GM21786 (cell line): ENCODE results near the gene TWNK.
"Not testable (repeated sequence)": the region's sequence is repeated elsewhere in the genome, so short reads cannot be mapped to it uniquely, and the experiment has no call there.

Experiments used
- ATAC-seq: cut with Tn5 transposase; IDR thresholded peaks from one replicate; pipeline ENCODE4 v1.9.1; 2021; ENCODE audit not compliant: unreplicated experiment

The TWNK gene

DNA sequence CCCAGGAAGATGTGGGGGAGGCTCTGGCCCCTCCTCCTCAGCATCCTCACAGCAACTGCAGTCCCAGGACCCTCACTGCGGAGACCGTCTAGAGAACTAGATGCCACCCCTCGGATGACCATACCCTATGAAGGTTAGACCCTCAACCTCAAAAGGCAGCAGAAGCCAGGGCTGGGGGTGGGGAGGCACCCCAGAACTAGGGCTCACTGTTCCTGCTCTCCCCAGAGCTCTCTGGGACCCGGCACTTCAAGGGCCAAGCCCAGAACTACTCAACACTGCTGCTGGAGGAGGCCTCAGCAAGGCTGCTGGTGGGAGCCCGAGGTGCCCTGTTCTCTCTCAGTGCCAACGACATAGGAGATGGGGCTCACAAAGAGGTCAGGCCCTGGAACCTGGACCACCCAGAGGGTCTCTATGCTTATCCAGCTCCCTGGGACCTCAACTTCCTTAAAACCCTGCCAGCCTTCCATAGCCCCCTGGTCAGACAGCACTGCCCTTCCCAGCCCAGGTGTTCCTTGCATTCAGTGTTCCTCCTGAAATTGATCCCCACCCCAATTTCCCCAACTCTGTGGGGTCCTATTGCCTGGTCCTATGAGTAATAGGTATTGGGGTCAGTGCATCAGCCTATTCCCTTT is 14.3 kb upstream of the TWNK start:
- ATAC-seq: no peak

DNA sequence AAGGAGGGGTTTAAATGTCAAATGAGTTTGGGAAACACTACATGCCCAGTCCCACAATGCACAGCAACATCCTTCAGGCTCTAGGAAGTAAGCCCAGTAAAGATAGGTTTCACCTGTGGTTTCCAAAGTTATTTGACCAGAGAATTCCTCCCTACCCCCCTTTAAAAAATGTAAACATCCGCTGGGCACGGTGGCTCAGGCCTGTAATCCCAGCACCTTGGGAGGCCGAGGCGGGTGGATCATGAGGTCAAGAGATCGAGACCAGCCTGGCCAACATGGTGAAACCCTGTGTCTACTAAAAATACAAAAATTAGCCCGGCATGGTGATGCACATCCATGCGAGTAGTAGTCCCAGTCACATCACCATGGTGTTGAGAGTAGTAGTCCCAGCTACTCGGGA is 11.9 kb upstream of the TWNK start:
- ATAC-seq: not testable (repeated sequence)

- ATAC-seq: no peak
Observed at GRCh38 chr10:100976906-100977305, 10.4 kb upstream of the TWNK start.

- ATAC-seq: no peak
Observed at GRCh38 chr10:100977436-100977835, 9.9 kb upstream of the TWNK start.

GRCh38 chr10:100978121-100978900 is 9.0 kb upstream of the TWNK start:
- no peak for ATAC-seq

DNA sequence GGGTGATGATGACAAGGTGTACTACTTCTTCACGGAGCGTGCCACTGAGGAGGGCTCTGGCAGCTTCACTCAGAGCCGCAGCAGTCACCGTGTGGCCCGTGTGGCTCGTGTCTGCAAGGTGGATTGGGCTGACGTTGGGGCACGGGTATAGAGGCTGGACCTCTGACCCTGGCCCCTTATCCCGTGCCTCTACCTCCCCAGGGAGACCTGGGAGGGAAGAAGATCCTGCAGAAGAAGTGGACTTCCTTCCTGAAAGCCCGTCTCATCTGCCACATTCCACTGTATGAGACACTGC is 8.5 kb upstream of the TWNK start:
- no peak for ATAC-seq

GRCh38 chr10:100979791-100980272 is 7.5 kb upstream of the TWNK start:
- ATAC-seq: no peak

- no peak for ATAC-seq
Observed at GRCh38 chr10:100980311-100980710, 7.0 kb upstream of the TWNK start.

GRCh38 chr10:100980711-100981110 is 6.6 kb upstream of the TWNK start:
- ATAC-seq: no peak

- ATAC-seq: no peak
Observed at GRCh38 chr10:100981178-100981772, 6.1 kb upstream of the TWNK start.

DNA sequence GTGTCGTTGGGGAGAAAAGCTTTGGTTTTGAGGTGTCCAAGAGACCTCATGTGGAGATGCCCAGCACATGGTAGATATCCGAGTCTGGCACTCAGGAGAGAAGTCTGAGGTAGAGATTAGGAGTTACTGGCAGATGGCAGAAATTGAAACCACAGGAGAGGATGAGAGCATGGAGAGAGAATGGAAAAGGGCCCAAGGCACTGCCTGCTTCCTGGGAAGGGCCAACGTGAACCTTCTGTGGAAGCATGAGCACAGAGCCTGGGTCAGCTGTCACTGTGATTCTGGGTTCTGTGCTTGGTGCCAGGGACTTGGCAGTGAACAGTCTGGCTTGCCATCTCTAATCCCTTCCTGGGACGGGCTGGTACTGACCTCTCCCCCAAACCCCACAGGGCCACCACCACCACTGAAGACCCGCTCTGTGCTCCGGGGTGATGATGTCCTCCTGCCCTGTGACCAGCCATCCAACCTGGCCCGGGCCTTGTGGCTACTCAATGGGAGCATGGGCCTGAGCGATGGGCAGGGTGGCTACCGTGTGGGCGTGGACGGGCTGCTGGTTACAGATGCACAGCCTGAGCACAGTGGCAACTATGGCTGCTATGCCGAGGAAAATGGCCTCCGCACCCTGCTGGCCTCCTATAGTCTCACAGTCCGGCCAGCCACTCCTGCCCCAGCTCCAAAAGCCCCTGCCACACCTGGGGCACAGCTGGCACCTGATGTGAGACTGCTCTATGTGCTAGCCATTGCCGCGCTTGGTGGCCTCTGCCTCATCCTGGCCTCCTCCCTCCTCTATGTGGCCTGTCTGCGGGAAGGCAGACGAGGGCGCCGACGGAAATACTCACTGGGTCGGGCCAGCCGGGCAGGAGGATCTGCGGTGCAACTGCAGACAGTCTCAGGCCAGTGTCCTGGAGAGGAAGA is 4.2 kb upstream of the TWNK start:
- no peak for ATAC-seq

- no peak for ATAC-seq
Observed at GRCh38 chr10:100983868-100984671, 3.3 kb upstream of the TWNK start.

DNA sequence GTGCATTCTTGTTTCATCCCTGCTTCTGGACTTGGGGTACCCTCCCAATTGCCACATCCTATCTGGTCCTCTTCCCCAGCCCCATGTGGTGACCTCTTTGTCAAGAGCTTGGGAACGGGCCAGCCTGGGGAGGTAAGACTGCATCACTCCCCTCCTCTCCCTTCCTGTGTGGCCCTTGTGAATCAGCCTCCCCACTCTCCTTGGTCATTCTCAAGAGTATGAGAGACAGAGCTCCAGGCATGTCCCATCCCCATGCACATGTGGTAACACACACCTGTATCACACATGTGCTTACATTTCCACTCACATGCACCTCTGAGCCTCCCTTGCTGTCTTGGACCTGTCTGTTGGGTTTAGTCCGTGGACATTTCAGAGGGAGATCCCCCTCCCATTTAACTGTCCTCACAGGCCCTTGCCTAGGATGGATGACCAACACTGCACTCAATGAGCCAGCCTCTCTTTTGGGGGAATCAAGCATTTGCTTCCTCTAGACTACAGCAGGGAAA is 2.6 kb upstream of the TWNK start:
- ATAC-seq: no peak

DNA sequence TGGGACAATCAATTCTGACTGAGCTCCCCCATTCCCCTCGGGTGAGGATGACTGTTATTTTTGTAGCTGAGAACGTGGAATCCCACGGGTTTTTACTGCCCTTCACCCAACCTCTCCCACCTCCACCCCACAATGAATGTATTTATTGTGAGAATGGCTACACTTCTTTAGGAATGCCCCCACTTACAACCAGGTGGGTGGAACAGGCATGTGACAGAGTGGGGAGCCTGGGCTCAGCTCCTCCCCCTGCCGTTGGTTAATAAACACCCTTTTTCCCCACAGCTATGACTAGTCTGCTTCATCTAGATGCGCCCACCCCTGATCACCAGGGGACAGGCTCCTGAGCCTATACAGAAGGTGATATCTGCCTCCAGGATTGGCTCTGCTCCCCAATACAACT is 2.0 kb upstream of the TWNK start:
- no peak for ATAC-seq

DNA sequence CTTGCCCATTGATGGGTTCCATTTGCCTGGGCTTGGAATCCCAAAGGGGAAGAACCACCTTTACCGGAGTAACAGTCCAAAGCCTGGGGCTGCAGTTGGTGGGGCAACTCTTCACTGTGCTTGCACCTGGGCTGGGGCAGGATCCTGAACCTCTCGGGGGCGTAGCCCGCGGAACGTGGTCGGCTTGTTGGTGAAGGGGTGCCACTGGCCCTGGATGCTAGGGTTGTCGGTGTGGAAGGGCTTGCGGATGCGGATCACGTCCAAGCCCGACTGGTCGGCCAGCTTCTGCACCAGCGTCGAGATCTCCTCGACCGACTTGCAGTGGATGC is 756 bp upstream of the TWNK start:
- ATAC-seq: no peak

GRCh38 chr10:100987685-100988049 is 324 bp downstream of the TWNK start:
- ATAC-seq: peak; percentile 10

DNA sequence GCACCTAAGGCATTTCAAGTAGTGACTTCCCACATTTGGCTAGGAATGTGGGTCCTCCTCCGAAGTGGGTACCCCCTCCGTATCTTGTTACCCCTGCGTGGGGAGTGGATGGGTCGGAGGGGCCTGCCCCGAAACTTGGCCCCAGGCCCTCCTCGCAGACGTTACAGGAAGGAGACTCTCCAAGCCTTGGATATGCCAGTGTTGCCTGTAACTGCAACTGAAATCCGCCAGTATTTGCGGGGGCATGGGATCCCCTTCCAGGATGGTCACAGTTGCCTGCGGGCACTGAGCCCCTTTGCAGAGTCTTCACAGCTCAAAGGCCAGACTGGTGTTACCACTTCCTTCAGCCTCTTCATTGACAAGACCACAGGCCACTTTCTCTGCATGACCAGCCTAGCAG is 823 bp downstream of the TWNK start:
- no peak for ATAC-seq

GRCh38 chr10:100989088-100989487 is 1.7 kb downstream of the TWNK start:
- ATAC-seq: no peak

- no peak for ATAC-seq
Observed at GRCh38 chr10:100993986-100994708, 6.8 kb downstream of the TWNK start.

GRCh38 chr10:100995181-100995580 is 7.8 kb downstream of the TWNK start:
- no peak for ATAC-seq
